Fibroblast of peridontal ligament (primary cell): Measurements from ENCODE around the gene PTRH2.
A peak's percentile ranks its signal among the peaks of the same experiment; 100 is the strongest.
"Not testable (repeated sequence)": the region's sequence is repeated elsewhere in the genome, so short reads cannot be mapped to it uniquely, and the experiment has no call there.

ENCODE experiments used
- DNase-seq: peaks from one replicate; pipeline ENCODE4 v3.0.0-alpha.2; 2010; ENCODE audit errors: extremely low read depth

PTRH2 gene

DNA sequence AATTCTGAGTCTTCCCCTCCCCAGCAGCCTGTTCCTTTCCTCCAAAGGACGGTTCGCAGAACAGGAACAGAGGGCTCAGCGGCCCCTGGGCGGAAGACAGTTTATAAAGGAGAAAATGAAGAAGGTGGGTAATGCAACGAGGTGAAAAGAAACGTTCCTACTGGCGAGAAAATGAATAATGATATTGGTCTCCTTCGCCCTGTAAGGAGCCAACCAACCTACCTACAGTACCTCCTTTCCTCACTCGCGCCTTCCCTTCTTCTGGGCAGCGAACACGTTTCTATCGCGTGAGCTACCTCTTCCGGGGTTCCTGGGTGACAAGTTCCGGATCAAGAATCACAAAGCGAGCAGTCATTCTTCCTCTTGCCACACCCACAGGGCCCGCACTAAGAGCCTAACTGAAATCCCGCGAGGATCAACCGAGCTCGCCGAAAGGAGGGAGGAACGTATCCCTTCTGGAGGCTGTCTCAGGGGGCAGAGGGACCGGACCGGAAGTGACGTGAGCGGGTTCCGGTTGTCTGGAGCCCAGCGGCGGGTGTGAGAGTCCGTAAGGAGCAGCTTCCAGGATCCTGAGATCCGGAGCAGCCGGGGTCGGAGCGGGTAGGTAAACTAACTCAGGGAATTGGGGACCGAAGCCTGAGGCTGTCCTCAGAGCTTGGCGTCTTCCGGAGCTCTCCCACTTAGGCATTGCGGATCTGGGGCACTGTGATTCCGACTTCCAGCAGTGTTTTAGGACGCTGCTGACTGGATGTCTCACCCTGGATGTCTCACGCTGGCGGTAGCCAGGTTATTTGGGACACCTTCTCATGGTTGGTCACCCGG lies at the start of gene PTRH2, which contains the start of gene VMP1:
PTRH2 (minus strand) TSS at position 282 of the 822 bp plus-strand sequence. CDS start 9,452 bp downstream, outside the sequence.
VMP1 (plus strand) TSS at position 506 of the 822 bp plus-strand sequence. CDS start 23,793 bp downstream, outside the sequence.
- DNase-seq, result peak; percentile 100

DNA sequence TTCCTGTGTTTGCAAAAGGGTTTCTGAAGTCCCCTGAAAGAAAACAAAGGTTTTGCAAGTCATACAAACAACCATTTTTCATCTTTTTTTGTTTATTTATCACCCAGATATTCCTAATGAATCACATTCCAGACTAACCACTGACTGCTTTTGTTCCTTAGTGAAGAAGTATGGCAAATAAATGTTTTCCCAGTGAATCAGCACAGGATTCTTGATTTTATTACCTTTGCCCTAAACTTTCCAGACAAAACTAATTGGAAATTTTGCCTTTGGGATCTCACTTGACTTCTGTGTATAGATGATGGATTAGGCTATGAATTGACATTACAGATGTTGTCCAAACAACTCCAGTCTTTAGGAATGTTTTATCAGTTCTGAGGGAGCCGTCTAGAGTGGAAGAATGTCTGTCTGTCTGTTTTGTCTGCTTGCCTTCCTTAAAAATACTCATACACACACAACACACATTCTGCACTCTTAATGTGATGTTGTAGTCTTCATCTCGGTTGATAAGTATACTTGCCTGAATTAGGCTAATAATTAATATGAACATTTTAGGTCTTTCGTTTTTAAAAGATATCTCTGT lies 49.1 kb upstream of the PTRH2 start:
- DNase-seq, result peak; percentile 66

DNA sequence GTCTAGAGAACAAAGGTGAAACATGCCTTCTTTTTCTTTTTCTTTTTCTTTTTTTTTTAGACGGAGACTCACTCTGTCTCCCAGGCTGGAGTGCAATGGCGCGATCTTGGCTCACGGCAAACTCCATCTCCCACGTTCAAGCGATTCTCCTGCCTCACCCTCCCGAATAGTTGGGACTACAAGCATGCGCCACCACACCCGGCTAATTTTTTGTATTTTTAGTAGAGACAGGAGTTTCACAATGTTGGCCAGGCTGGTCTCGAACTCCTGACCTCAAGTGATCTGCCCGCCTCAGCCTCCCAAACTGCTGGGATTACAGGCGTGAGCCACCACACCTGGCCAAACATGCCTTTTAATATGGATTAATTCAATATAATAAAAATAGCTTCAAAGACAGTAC lies 47.8 kb upstream of the PTRH2 start:
- not testable (repeated sequence) for DNase-seq

DNA sequence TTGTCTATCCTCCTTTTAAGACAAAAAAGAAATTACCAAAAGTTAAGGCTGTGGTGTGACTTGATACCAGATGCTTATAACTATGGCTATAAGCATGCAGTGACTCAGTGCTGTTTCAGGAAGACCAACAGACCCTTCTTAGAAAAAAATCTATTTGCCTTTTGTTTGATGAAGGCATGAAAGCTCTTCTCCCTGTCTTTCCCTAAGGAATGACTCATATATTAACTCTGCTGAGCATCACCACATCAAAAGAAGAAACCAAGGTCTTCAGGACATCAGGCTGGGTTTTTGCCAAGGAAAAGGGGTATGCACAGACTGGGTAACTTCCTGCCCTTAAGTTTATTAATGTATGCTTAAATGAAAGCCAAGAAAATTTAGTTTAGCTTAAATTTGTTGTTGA lies 47.3 kb upstream of the PTRH2 start:
- peak; percentile 94 for DNase-seq

DNA sequence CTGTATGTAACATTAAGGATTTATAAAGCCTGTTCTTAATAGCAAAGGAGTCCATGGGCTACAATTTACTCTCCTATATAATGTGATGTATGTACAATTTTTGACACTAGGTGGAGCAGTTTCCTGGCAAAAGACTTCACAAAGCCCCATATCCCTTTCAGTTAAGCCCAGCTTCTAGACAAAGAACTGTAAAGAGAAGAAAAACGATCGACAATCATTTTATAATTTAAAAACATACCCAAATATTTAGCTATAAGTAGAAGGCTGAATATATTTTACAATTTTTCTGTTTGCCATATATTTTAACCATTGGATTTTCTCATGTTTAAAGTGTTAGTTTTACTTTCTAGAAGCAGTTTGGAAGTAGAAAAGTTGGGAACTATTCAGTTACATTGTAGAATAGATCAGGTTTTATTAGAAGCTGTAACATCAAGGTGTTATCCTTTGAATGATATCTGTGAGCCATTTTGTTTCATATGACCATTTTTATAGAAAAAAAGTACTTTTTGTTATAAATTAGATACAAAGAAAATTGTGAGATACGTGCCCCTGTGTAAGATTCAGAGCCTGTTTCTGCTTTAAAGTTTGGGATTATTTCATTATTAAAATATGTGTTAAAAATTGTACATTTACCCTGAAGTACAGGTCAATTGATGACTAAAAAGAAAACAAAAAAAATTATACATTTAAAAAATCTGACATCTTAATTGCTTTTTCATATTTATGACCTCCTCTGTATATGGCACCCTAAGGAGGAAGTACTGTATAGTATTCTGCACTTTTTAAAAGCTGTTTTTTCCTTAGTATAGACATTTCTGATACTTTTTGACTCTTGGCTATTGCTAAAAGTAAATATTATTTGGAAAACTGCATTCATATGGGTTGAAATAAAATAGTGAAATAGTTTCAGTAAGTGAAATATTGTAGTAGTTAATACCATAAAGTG lies 46.6 kb upstream of the PTRH2 start:
- peak; percentile 98 for DNase-seq

DNA sequence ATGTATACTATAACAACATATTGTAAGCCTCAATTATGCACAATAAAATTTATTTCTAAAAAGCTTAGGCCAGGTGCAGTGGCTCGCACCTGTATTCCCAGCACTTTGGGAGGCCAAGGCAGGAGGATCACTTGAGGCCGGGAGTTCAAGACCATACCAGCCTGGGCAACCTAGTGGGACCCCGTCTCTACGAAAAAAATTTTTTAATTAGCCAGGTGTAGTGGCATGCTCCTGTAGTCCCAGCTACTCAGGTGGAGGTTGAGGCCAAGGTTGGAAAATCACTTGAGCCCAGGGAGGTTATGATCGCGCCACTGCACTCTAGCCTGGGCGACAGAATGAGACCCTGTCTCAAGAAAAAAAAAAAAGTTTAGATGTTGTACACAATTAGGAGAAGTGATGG lies 45.7 kb upstream of the PTRH2 start:
- DNase-seq, result no peak

DNA sequence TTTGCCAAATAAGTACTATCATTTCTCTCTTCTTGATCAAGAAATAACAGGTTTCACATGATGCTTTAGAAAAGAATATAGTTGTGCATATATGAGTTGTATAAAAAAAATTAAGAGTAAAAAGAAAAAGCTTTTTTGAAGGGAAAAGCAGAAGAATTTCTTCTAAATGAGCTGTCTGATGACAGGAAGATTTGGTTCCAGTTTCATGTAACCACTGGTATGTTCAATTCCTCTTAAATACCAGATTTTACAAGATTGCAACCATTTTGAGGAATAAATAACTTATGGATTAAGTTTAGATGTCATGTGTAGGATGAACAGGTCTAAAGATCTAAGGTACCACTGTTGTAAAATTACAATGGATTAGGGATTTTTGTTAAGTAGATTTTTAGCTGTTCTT lies 45.2 kb upstream of the PTRH2 start:
- DNase-seq, result peak; percentile 62

DNA sequence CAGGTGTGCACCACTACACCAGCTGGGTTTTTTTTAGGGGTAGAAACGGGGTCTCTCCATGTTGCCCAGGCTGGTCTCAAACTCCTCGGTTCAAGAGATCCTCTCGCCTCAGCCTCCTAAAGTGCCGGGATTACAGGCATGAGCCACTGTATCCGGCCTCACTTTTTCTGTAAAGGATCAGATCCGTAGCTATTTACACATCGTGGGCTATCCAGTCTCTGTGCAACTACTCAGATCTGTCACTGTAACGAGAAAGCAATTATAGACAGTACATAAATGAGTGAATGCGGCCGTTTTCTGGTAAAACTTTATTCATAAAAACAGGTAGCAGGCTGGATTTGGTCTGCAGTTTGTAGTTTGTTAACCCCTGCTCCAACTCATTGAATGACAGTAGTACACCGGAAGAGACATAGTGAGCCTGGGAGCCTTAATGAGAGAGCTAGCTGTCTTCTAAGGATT lies 44.8 kb upstream of the PTRH2 start:
- no peak for DNase-seq

DNA sequence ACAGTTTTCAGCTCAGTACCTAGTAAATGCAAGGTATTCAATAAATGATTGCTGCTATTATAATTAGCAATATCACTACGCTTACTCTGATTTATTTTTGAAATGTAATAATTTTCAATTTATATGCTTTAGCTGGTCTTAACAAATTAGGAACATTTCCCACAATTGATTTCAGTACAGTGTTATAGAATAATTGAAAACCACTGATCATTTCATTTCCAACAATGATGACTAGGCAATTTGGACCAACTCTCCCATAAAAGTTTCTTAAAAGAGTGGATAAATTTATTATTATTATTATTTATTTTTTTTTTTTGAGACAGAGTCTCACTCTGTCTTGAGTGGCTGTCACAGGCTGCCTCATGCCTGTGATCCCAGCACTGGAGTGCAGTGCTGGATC lies 41.4 kb upstream of the PTRH2 start:
- DNase-seq, result no peak

DNA sequence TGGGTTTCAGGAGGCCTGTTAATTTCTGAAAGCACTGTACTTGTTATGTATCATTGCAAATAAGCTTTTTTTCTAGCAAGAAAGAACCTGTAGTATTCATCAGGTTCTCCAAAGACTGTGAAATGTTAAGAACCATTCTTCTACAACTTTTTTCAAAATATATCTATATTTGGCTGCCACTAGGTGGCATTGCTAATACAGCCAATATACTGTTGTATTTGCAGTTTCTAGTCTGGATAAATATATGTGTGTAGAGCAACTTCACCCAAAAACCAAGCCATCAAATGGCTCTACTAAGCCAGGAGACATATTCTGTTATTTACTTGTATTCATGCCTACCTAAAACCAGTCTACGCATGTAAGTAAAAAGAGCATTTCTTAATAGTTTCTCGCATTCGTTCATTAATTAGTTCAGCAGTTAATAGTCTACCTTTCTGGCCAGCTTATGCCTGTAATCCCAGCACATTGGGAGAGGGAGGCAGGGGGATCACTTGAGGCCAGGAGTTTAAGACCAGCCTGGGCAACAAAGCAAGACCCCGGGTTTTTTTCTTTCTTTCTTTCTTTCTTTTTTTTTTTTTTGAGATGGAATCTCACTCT lies 39.7 kb upstream of the PTRH2 start:
- DNase-seq, result peak; percentile 85

DNA sequence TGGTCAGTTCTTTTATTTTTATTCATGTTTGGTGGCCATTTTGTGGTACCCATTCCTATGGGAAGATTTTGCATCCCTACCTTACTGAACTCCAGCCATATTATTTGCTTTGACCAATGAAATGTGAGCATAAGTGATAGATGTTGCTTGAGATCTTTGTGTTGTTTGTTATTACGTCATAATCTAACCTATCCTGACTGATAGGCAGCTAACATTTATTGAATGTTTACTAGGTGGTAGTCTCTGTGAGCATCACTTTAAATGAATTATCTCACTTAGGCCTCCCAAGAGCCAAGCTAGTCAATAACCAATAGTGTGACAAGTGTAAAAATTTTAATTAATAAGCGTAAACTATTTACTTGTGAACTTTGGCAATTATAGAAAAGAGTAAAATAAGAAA lies 37.8 kb upstream of the PTRH2 start:
- no peak for DNase-seq

DNA sequence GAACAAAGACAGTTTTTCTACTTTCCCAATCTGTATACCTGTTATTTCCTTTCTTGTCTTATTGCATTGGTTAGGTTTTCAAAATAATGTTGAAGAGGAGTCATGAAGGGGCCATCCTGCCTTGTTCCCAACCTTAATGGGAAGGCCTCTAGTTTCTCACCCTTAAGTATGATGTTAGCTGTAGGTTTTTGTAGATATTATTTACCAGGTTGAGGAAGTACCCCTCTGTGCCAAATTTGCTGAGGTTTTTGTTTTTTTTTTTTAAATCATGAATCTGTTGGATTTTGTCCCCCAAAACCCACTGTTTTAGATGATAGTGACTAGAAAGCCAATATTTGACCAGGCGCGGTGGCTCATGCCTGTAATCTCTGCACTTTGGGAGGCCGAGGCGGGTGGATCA lies 36.6 kb upstream of the PTRH2 start:
- DNase-seq, result no peak

DNA sequence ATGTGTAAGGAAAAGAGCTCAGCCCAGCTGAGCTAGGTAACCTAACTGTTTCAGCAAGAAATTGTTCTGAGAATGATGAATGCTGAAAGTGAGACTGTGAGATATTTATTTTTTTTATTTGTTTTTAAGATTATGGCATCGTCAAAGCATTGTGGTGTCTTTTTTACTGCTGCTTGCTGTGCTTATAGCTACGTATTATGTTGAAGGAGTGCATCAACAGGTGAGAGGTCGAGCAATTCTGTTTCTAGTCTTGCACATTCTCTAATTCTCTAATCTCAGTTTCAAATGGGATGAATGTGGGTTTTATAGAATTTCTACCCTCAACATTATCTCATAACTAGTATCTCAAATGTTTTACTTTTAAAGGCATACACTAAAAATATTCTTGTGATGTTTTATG lies 30.1 kb upstream of the PTRH2 start:
- no peak for DNase-seq

DNA sequence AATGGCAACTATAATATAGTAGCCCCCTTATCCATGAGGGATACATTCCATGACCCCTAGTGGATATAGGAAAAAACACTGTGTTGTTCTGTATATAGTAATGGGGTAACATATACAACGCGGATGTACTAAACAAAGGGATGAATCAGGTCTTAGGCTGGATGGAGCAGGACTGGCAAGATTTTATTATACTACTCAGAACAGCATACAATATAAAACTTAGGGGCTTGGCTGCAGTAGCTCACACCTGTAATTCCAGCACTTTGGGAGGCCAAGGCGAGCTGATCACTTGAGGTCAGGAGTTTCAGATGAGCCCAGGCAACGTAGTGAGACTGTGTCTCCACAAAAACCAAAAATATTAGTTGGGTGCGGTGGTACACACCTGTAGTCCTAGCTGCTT lies 27.0 kb upstream of the PTRH2 start:
- DNase-seq, result no peak

DNA sequence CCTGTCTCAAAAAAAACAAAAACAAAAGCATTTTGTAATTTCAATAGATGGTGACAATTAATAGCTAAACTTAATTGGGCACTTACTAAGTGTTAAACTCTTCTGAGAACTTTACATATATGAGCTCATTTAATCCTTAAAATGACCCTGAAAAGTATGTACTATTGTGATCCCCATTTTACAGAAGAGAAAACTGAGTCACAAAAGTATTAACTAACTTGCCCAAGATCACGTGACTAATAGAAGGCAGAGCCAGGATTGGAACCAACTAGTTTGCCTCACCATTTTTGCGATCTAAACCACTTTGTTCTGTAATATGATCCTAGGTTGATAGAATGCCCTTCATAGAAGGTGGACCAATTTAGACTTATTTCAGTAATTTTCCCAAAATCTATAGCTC lies 26.5 kb upstream of the PTRH2 start:
- no peak for DNase-seq

DNA sequence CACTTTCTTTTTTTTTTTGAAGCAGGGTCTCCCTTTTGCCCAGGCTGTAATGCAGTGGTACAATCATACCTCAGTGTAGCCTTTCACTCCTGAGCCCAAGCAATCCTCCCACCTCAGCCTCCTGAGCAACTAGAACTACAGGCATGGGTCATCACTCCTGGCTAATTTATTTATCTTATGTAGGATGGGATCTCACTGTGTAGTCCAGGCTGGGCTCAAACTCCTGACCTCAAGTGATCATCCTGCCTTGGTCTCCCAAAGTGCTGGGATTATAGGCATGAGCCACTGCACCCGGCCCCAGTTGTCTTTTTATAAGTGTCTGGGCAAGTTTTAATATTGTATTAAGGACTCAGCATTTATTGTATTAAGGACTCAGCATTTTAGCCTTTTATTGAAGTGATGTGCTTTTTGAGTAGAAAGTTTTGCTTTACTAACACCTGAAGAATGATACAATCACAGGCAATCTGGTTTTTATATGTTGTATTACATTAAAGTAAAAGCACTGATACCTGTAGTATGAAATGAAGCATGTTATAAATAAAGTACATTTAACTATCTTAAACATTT lies 23.1 kb upstream of the PTRH2 start:
- no peak for DNase-seq

DNA sequence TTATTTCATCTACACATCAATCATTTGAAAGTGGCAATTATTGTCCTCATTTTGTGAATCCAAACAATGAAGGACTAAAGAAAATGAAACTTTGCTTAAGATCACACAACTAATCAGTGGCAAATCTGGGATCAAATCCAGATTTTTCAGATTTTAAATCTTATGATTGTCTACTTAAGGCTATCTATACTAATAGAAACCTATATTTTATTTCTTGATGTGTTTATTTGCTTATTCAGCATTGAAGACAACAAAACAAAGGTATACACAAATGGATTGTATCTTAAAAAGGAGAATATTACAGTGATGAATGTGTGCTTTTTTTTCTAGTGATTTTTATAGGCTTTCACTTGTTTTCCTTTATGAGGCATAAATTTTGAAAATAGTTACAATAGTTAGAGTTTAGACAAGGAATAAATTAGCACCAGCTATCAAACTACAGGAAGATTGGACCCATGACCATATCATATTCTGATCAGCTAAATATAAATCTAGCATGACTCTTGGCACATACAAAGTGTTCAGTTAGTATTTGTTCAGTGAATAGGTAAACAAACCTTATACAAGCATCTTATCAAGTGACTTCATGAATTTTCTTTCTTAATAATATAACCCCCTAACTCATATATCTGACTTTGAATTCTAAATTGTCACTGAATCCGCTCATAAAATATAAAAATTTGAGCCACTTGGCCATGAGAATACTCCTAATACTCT lies 20.7 kb upstream of the PTRH2 start:
- no peak for DNase-seq

DNA sequence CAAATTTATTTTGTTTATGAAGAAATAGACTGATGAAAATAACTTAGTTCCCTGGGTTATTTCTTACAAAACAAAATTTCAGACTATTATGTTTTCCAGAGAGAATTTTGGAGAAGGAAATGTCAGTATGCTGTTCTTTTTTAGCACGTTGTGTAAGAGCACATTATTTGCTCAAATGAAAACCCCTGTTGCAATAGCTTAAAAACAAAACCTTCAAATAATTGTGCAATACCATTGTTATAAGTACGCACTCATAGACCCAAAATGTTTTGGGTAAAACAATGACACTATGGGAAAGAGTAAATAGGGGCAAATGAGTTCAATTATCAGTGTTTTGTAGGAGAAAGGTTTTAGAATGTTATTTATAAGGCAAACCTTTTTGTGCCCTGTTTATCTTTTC lies 18.5 kb upstream of the PTRH2 start:
- peak; percentile 76 for DNase-seq

DNA sequence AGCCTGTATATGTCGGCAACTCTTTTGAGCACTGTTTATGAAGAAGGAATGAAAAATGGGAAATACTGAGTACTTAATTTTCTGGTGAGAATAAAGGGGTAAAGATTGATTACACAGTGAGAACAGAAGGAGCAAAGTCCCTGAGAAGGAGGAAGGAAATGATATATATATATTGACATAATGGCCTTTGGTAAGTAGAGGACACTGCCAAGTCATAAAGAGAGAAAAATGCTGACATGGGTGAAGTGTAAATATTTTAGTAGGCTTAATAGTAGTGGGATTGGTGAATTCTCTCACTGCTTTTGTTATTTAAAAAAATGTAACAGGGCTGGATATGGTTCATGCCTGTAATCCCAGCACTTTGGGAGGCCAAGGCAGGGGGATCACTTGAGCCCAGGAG lies 16.4 kb upstream of the PTRH2 start:
- DNase-seq, result no peak

DNA sequence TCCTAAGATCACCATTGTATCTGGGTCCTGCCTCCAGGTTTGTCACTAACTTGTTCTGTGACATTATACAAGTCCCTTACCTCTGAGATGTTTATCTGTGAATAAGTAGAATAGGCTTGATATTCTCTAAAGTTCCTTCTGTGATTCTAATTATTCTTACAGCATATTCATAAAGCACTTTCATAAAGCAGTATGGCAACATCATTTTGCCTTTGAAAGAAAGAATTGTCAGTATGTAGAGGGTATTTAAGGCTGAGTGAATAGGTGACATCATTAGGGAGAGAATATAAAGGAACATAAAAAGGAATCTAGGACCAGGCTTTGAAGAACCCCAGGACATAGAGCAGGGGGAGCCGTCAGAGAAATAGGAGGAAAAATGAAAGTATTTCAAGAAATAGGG lies 15.8 kb upstream of the PTRH2 start:
- no peak for DNase-seq

DNA sequence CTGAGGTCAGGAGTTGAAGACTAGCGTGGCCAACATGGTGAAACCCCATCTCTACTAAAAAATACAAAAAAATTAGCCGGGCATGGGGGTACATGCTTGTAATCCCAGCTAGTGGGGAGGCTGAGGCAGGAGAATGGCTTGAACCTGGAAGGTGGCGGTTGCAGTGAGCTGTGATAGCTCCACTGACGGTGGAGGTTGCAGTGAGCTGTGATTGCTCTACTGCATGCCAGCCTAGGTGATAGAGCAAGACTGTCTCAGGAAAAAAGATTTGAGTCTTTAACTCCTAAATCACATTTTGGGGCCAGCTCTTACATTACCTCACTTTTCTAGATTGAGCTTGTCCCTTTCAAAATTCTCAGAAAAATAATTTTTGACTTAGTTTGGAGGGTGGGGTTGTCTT lies 15.4 kb upstream of the PTRH2 start:
- no peak for DNase-seq
